Naive thymus-derived CD8-positive, alpha-beta T cell (primary cell): ENCODE data around the gene UBR3. TPM values are rescaled to one million over a fixed set of nuclear protein-coding genes. Genes with fewer than 3 reads are reported as not detected.

Experiments used
- ATAC-seq, 2 donors: fragments of 150-1000 bp; cut with Tn5 transposase in 1 of 2; sonication (Bioruptor Pico), chemical (Tn5 transposase) in 1 of 2; 1 replicate in 1 of 2; 2 replicates in 1 of 2; pipeline ENCODE4 v1.10.0; 2021; ENCODE audit warnings: mild to moderate bottlenecking in 2 of 2, moderate library complexity in 2 of 2
- POLR2A ChIA-PET: fragments of 350-600 bp; sonication (Branson Sonifier 250); formaldehyde crosslinking; loops from one replicate; lab custom pipeline; 2021; ENCODE audit warnings: antibody characterized with exemption; lab: Charles Lee
- DNase-seq, 10 donors: peaks; one replicate each; pipeline versions ENCODE4 v3.0.0 to v3.0.0-alpha.2; 2020 to 2022
- H3K27ac Mint-ChIP-seq, 10 donors: one replicate each; pipeline ENCODE4 v1.8.0; 2020 to 2022; ENCODE audit warnings: mild to moderate bottlenecking in 10 of 10, mixed read lengths in 10 of 10, moderate library complexity in 4 of 10, inconsistent platforms in 1 of 10
- H3K27me3 Mint-ChIP-seq, 5 donors: one replicate each; pipeline ENCODE4 v1.8.0; 2021 to 2022; ENCODE audit warnings: mixed read lengths in 5 of 5
- H3K36me3 Mint-ChIP-seq, 3 donors: one replicate each; pipeline ENCODE4 v1.8.0; 2020 to 2022; ENCODE audit warnings: mixed read lengths in 3 of 3, mild to moderate bottlenecking in 2 of 3, inconsistent platforms in 1 of 3
- H3K4me1 Mint-ChIP-seq, 4 donors: one replicate each; pipeline ENCODE4 v1.8.0; 2021 to 2022; ENCODE audit warnings: mixed read lengths in 4 of 4
- H3K4me3 Mint-ChIP-seq, 10 donors: one replicate each; pipeline ENCODE4 v1.8.0; 2020 to 2022; ENCODE audit warnings: mild to moderate bottlenecking in 10 of 10, mixed read lengths in 10 of 10, moderate library complexity in 6 of 10, inconsistent platforms in 1 of 10
- H3K9me3 Mint-ChIP-seq, 9 donors: one replicate each; pipeline ENCODE4 v1.8.0; 2020 to 2022; ENCODE audit warnings: mixed read lengths in 9 of 9, mild to moderate bottlenecking in 3 of 9, inconsistent platforms in 1 of 9, moderate library complexity in 1 of 9
- polyA plus RNA-seq, 3 donors: library from polyadenylated mRNA; unstranded; fragments of 300-500 nt; fragmentation: Illumina TruSeq; gene quantifications; one replicate each; pipeline ENCODE4 v1.2.3, GENCODE V29; 2021
- total RNA-seq, 8 experiments: library from RNA in 2 of 8; stranded (reverse) in 2 of 8; gene quantifications; one replicate each; pipeline ENCODE4 v1.2.3 and lab custom pipeline; 2021 to 2026

The UBR3 gene
- total and polyA plus RNA-seq, 5 experiments from 2014 or later: 6.8 to 43.5 (median 11.6) TPM

GRCh38 chr2:169965495-169965894, 138.2 kb downstream of the UBR3 start:
- Mint-ChIP-seq H3K4me1 (peaks cover 2 to 6% (median 3%) of the 10 kb centered on the region in 4 donors), H3K36me3 (peaks cover 40 to 68% (median 62%) of the 10 kb centered on the region in 3 donors), H3K27ac (peak overlapping the region in 1 of 10 donors; percentile 12), H3K4me3 (no peak overlapping the region), H3K27me3 (no peaks in the 10 kb centered on the region), H3K9me3 (peaks cover 0 to 7% (median 3%) of the 10 kb centered on the region in 9 donors)
- DNase-seq: no peak
- POLR2A ChIA-PET: no interaction called here
- ATAC-seq: no peak

DNA sequence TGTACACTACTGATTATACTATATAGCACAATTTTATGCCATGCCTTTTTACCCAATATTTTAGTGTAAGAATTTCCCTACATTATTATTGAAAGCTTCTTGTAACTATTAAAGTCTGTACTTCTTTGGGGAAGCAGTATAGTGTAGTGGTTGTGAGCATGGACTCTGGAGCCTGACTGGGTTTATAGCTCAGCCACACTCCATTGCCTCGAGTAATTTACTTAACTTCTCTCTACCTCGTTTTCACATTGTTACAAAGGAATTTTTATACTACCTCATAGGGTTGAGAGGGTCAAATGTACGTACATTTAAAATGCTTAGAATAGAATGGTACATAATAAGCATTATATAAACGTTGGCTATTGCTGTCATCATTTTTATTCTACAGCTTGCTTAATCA, 139.2 kb downstream of the UBR3 start:
- Mint-ChIP-seq H3K4me1 (peaks cover 2 to 6% (median 3%) of the 10 kb centered on the region in 4 donors), H3K27ac (no peak overlapping the region), H3K36me3 (peaks cover 40 to 66% (median 58%) of the 10 kb centered on the region in 3 donors), H3K27me3 (no peaks in the 10 kb centered on the region), H3K9me3 (peaks cover 0 to 7% (median 3%) of the 10 kb centered on the region in 9 donors), H3K4me3 (no peak overlapping the region)
- no peak for DNase-seq
- no peak for ATAC-seq
- POLR2A ChIA-PET: no interaction called here

DNA sequence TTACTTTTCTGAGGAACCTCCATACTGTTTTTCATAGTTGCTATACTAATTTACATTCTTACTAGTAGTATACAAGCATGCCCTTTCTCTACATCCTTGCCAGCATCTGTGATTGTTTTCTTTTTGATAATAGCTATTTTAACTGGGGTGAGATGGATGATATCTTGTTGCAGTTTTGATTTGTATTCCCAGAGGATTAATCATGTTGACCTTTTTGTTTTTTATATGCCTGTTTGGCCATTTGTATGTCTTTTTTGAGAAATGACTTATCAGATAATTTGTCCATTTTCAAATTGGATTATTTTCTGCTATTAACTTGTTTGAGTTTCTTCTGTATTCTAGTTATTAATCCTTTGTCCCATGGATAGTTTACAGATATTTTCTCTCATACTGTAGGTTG, 141.5 kb downstream of the UBR3 start:
- Mint-ChIP-seq H3K4me3 (no peak overlapping the region), H3K36me3 (peaks cover 39 to 62% (median 60%) of the 10 kb centered on the region in 3 donors), H3K27me3 (no peaks in the 10 kb centered on the region), H3K27ac (no peak overlapping the region), H3K4me1 (peaks cover 0 to 6% (median under 1%) of the 10 kb centered on the region in 4 donors), H3K9me3 (peaks cover under 1 to 14% (median 3%) of the 10 kb centered on the region in 9 donors)
- POLR2A ChIA-PET: interaction anchor here (0.6 kb wide), 1 partner anchor 361 kb away, joined by 3 read pairs; no protein-coding TSS in a partner anchor
- no peak for DNase-seq
- ATAC-seq: no peak

DNA sequence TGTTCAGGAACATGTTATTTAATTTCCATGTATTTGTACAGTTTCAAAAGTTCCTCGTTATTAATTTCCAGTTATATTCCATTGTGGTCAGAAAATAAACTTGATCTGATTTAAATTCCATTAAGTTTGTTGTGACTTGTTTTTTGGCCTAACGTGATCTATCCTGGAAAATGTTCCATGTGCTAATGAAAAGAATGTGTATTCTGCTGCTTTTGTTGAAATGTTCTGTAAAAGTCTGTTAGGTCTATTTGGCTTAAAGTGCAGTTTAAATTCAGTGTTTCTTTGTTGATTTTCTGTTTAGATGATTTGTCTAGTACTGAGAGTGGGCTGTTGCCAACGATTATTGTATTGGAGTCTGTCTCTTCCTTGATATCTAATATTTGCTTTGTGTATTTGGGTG, 148.0 kb downstream of the UBR3 start:
- Mint-ChIP-seq H3K9me3 (peaks cover 17 to 49% (median 36%) of the 10 kb centered on the region in 9 donors), H3K27ac (no peak overlapping the region), H3K4me3 (no peak overlapping the region), H3K4me1 (peaks cover 0 to 20% (median 7%) of the 10 kb centered on the region in 4 donors), H3K36me3 (peaks cover 50 to 72% (median 68%) of the 10 kb centered on the region in 3 donors), H3K27me3 (no peaks in the 10 kb centered on the region)
- DNase-seq (no peak), ATAC-seq (no peak)
- POLR2A ChIA-PET: no interaction called here

DNA sequence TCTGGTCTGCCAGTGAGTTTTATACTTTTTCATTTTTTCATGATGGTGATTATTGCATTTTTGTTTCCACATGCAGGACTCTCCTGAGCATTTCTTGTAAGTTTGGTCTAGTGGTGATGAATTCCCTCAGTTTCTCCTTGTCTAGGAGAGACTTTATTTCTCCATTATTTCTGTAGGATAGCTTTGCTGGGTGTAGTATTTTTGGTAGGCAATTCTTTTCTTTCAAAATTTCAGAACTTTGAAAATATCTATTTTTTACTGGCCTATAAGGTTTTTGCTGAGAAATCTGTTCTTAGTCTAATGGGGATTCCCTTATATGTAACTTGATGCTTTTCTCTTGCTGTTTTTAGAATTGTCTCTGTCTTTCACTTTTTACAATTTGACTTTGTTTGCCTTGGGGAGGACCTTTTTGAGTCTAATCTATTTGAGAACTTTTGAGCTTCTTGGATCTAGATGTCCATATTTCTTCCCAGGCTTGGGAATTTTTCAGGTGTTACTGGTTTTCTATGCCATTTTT, 149.1 kb downstream of the UBR3 start:
- Mint-ChIP-seq H3K4me1 (peaks cover 5 to 27% (median 11%) of the 10 kb centered on the region in 4 donors), H3K4me3 (no peak overlapping the region), H3K27ac (no peak overlapping the region), H3K9me3 (peaks cover 17 to 49% (median 36%) of the 10 kb centered on the region in 9 donors), H3K36me3 (peaks cover 50 to 75% (median 71%) of the 10 kb centered on the region in 3 donors), H3K27me3 (no peaks in the 10 kb centered on the region)
- POLR2A ChIA-PET: no interaction called here
- ATAC-seq: no peak
- no peak for DNase-seq

GRCh38 chr2:169977530-169977929, 150.3 kb downstream of the UBR3 start:
- Mint-ChIP-seq H3K36me3 (peaks cover 43 to 68% (median 60%) of the 10 kb centered on the region in 3 donors), H3K4me3 (no peak overlapping the region), H3K27me3 (no peaks in the 10 kb centered on the region), H3K27ac (peak overlapping the region in 1 of 10 donors; percentile 11), H3K4me1 (peaks cover 3 to 29% (median 11%) of the 10 kb centered on the region in 4 donors), H3K9me3 (peaks cover 17 to 43% (median 33%) of the 10 kb centered on the region in 9 donors)
- POLR2A ChIA-PET: no interaction called here
- no peak for ATAC-seq
- no peak for DNase-seq

- POLR2A ChIA-PET: no interaction called here
- DNase-seq (no peak), ATAC-seq (no peak)
- Mint-ChIP-seq H3K27me3 (no peaks in the 10 kb centered on the region), H3K36me3 (peaks cover 43 to 76% (median 61%) of the 10 kb centered on the region in 3 donors), H3K27ac (peak overlapping the region in 1 of 10 donors; percentile 50), H3K4me1 (peaks cover 6 to 33% (median 14%) of the 10 kb centered on the region in 4 donors), H3K9me3 (peaks cover 17 to 43% (median 33%) of the 10 kb centered on the region in 9 donors), H3K4me3 (no peak overlapping the region)
These were observed 151.3 kb downstream of the UBR3 start for GRCh38 chr2:169978402-169979017.

DNA sequence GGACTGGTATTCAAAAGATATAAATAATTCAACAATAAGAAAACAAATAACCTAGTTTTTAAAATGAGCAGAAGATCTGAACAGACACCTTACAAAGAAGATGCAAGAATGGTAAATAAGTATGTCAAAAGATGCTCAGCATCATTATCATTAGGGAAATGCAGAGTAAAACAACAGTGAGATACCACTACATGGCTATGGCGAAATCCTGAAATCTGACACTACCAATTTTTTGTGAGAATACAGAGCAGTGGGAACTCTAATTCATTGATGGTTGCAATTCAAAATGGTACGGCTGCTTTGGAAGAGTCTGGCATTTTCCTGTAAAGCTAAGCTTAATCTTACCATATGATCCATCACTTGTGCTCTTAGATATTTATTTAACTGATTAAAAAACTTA, 151.8 kb downstream of the UBR3 start:
- Mint-ChIP-seq H3K27me3 (no peaks in the 10 kb centered on the region), H3K4me3 (no peak overlapping the region), H3K27ac (no peak overlapping the region), H3K9me3 (peaks cover 17 to 38% (median 31%) of the 10 kb centered on the region in 9 donors), H3K4me1 (peaks cover 6 to 33% (median 14%) of the 10 kb centered on the region in 4 donors), H3K36me3 (peaks cover 41 to 71% (median 56%) of the 10 kb centered on the region in 3 donors)
- no peak for ATAC-seq
- POLR2A ChIA-PET: no interaction called here
- DNase-seq: no peak

DNA sequence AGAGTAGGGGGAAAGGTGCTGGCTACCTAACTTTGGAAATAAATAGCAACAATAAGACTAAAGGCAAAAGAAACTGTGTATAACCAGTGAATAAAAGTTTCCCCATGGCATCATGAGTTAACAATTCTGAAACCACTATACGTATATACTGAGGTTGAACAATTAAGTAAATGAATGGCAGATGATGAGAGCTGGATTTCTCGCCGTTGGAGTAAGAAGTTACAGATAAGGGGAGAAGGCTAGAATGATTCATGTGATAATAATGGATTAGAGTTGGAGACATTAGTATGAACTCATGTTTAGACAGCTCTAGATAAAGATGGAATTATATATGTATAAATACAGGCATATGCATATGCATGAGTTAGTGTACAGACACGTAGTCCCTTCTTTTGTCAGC, 152.7 kb downstream of the UBR3 start:
- Mint-ChIP-seq H3K4me3 (no peak overlapping the region), H3K27ac (no peak overlapping the region), H3K36me3 (peaks cover 31 to 66% (median 46%) of the 10 kb centered on the region in 3 donors), H3K4me1 (peaks cover 6 to 33% (median 14%) of the 10 kb centered on the region in 4 donors), H3K27me3 (no peaks in the 10 kb centered on the region), H3K9me3 (peaks cover 13 to 29% (median 21%) of the 10 kb centered on the region in 9 donors)
- ATAC-seq: no peak
- POLR2A ChIA-PET: no interaction called here
- no peak for DNase-seq

DNA sequence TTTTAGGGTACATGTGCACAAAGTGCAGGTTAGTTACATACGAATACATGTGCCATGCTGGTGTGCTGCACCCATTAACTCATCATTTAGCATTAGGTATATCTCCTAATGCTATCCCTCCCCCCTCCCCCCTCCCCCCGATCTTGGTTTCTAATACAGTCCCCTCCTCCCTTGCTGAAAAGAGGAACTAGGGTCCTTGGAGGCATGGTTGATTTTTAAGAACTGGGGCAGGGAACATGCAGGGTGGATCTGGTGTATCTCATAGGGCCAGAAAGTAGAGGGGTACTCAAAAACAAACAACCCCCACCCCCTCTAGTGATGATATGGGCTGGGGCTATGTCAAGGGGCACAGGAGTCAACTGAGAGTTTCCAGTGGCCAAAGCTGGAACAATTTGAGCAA, 153.4 kb downstream of the UBR3 start:
- no peak overlapping the region for H3K4me3 Mint-ChIP-seq
- H3K4me1 Mint-ChIP-seq: peaks cover 6 to 33% (median 14%) of the 10 kb centered on the region in 4 donors
- POLR2A ChIA-PET: no interaction called here
- peaks cover 7 to 22% (median 16%) of the 10 kb centered on the region in 9 donors for H3K9me3 Mint-ChIP-seq
- DNase-seq (no peak), ATAC-seq (no peak)
- no peak overlapping the region for H3K27ac Mint-ChIP-seq
- peaks cover 24 to 62% (median 44%) of the 10 kb centered on the region in 3 donors for H3K36me3 Mint-ChIP-seq
- H3K27me3 Mint-ChIP-seq: no peaks in the 10 kb centered on the region

DNA sequence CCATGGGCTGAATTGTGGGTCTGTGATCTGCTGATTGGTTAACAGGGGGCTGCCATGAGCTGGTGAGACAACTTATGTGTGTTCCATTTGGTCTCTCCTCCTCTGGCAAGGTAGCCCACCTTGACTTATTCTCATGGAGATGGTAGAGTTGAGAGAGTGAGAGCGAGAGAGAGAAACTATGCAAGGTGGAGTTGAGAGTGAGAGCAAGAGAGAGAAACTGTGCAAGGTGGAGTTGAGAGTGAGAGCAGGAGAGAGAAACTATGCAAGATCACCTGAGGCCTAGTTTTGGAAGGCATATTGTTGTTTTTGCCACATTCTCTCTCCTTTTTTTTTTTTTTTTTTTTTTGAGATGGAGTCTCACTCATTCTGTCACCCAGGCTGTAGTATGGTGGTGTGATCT, 155.7 kb downstream of the UBR3 start:
- no peak overlapping the region for H3K27ac Mint-ChIP-seq
- POLR2A ChIA-PET: no interaction called here
- H3K36me3 Mint-ChIP-seq: peaks cover 4 to 56% (median 34%) of the 10 kb centered on the region in 3 donors
- no peaks in the 10 kb centered on the region for H3K27me3 Mint-ChIP-seq
- H3K4me3 Mint-ChIP-seq: peak overlapping the region in 1 of 10 donors; percentile 0
- DNase-seq (no peak), ATAC-seq (no peak)
- H3K9me3 Mint-ChIP-seq: peaks cover 0 to 2% (median under 1%) of the 10 kb centered on the region in 9 donors
- H3K4me1 Mint-ChIP-seq: peaks cover 4 to 23% (median 13%) of the 10 kb centered on the region in 4 donors

DNA sequence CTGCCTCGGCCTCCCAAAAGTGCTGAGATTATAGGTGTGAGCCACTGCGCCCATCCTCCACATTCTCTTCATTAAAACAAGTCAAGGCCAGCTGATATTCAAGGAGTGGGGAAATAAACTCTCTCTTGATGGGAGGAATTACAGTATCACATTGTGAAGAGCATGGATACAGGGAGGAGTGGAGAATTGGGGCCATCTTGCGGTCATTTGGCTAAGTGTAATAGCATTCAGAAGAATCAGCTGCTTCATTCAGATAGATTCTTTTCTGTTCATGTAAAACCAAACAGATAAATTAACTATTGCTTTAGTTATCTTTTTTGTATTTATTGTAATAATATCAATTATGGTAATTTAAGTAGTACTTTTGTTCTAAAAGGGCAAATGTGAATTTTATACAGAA, 156.3 kb downstream of the UBR3 start:
- ATAC-seq (no peak), DNase-seq (no peak)
- peaks cover 3 to 22% (median 11%) of the 10 kb centered on the region in 4 donors for H3K4me1 Mint-ChIP-seq
- no peaks in the 10 kb centered on the region for H3K27me3 Mint-ChIP-seq
- no peak overlapping the region for H3K4me3 Mint-ChIP-seq
- H3K9me3 Mint-ChIP-seq: no peaks in the 10 kb centered on the region
- H3K27ac Mint-ChIP-seq: peak overlapping the region in 1 of 10 donors; percentile 42
- POLR2A ChIA-PET: no interaction called here
- peaks cover 0 to 54% (median 28%) of the 10 kb centered on the region in 3 donors for H3K36me3 Mint-ChIP-seq

DNA sequence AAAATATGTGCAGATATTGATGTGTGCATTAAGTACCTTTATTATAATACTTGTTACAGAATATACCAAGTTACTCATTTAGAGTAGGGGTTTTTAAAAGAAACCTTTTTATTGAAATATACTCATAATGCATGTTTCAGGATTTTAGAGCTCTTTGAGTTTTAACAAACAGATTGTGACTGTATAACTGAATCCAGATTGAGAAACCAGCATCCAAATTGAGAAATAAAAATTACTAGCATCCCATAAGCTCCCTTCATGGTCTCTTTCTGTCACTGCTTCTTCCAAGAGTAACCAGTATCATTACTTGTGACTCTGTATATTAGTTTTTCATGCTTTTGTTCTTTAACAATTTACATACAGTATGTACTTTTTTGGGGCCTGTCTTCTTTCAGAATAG, 156.9 kb downstream of the UBR3 start:
- H3K27ac Mint-ChIP-seq: no peak overlapping the region
- H3K9me3 Mint-ChIP-seq: peaks cover 0 to 3% (median 0%) of the 10 kb centered on the region in 9 donors
- H3K36me3 Mint-ChIP-seq: peaks cover 4 to 54% (median 26%) of the 10 kb centered on the region in 3 donors
- POLR2A ChIA-PET: no interaction called here
- no peak for DNase-seq
- H3K4me3 Mint-ChIP-seq: no peak overlapping the region
- ATAC-seq: no peak
- peaks cover 3 to 22% (median 11%) of the 10 kb centered on the region in 4 donors for H3K4me1 Mint-ChIP-seq
- H3K27me3 Mint-ChIP-seq: no peaks in the 10 kb centered on the region
